ENCODE measurements around the gene AP3S2. TPM values are rescaled to one million over a fixed set of nuclear protein-coding genes. Genes with fewer than 3 reads are reported as not detected.

AP3S2 gene
- total RNA-seq, 1 experiment from 2014 or later = 35.7 TPM

GRCh38 chr15:89822611-89822950 lies 71.2 kb downstream of the AP3S2 start:
- TF ChIP-seq ZNF121 (CRISPR knock-in tag; IDR thresholded peaks at IDR 0.05) (no peak), JUN (CRISPR knock-in tag; IDR thresholded peaks at IDR 0.05) (no peak), CBFB (CRISPR knock-in tag; IDR thresholded peaks at IDR 0.05; ENCODE audit: low read depth) (no peak), IRF2 (CRISPR knock-in tag; IDR thresholded peaks at IDR 0.05; ENCODE audit: borderline replicate concordance, low read depth) (no peak), NR1H2 (CRISPR knock-in tag; IDR thresholded peaks at IDR 0.05) (no peak), GABPB1 (CRISPR knock-in tag; IDR thresholded peaks at IDR 0.05) (no peak), MYBL2 (CRISPR knock-in tag; IDR thresholded peaks at IDR 0.05) (no peak), ZNF396 (CRISPR knock-in tag; IDR thresholded peaks at IDR 0.05; ENCODE audit: borderline replicate concordance) (no peak), PRRX2 (CRISPR knock-in tag; IDR thresholded peaks at IDR 0.05) (no peak), CREB1 (CRISPR knock-in tag; IDR thresholded peaks at IDR 0.05) (no peak), ATF1 (CRISPR knock-in tag; IDR thresholded peaks at IDR 0.05) (no peak), SMAD4 (CRISPR knock-in tag; IDR thresholded peaks at IDR 0.05) (no peak)
- TF ChIP-seq, protein P1, sequence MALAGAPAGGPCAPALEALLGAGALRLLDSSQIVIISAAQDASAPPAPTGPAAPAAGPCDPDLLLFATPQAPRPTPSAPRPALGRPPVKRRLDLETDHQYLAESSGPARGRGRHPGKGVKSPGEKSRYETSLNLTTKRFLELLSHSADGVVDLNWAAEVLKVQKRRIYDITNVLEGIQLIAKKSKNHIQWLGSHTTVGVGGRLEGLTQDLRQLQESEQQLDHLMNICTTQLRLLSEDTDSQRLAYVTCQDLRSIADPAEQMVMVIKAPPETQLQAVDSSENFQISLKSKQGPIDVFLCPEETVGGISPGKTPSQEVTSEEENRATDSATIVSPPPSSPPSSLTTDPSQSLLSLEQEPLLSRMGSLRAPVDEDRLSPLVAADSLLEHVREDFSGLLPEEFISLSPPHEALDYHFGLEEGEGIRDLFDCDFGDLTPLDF (CRISPR knock-in tag; IDR thresholded peaks at IDR 0.05) = no peak
- TF ChIP-seq, protein P2, sequence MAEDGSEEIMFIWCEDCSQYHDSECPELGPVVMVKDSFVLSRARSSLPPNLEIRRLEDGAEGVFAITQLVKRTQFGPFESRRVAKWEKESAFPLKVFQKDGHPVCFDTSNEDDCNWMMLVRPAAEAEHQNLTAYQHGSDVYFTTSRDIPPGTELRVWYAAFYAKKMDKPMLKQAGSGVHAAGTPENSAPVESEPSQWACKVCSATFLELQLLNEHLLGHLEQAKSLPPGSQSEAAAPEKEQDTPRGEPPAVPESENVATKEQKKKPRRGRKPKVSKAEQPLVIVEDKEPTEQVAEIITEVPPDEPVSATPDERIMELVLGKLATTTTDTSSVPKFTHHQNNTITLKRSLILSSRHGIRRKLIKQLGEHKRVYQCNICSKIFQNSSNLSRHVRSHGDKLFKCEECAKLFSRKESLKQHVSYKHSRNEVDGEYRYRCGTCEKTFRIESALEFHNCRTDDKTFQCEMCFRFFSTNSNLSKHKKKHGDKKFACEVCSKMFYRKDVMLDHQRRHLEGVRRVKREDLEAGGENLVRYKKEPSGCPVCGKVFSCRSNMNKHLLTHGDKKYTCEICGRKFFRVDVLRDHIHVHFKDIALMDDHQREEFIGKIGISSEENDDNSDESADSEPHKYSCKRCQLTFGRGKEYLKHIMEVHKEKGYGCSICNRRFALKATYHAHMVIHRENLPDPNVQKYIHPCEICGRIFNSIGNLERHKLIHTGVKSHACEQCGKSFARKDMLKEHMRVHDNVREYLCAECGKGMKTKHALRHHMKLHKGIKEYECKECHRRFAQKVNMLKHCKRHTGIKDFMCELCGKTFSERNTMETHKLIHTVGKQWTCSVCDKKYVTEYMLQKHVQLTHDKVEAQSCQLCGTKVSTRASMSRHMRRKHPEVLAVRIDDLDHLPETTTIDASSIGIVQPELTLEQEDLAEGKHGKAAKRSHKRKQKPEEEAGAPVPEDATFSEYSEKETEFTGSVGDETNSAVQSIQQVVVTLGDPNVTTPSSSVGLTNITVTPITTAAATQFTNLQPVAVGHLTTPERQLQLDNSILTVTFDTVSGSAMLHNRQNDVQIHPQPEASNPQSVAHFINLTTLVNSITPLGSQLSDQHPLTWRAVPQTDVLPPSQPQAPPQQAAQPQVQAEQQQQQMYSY (CRISPR knock-in tag; IDR thresholded peaks at IDR 0.05) = no peak
- TF ChIP-seq, protein P3, sequence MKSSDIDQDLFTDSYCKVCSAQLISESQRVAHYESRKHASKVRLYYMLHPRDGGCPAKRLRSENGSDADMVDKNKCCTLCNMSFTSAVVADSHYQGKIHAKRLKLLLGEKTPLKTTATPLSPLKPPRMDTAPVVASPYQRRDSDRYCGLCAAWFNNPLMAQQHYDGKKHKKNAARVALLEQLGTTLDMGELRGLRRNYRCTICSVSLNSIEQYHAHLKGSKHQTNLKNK (CRISPR knock-in tag; IDR thresholded peaks at IDR 0.05) = no peak
- TF ChIP-seq, protein P4, sequence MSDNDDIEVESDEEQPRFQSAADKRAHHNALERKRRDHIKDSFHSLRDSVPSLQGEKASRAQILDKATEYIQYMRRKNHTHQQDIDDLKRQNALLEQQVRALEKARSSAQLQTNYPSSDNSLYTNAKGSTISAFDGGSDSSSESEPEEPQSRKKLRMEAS (CRISPR knock-in tag; IDR thresholded peaks at IDR 0.05) = no peak
- TF ChIP-seq, protein P5, sequence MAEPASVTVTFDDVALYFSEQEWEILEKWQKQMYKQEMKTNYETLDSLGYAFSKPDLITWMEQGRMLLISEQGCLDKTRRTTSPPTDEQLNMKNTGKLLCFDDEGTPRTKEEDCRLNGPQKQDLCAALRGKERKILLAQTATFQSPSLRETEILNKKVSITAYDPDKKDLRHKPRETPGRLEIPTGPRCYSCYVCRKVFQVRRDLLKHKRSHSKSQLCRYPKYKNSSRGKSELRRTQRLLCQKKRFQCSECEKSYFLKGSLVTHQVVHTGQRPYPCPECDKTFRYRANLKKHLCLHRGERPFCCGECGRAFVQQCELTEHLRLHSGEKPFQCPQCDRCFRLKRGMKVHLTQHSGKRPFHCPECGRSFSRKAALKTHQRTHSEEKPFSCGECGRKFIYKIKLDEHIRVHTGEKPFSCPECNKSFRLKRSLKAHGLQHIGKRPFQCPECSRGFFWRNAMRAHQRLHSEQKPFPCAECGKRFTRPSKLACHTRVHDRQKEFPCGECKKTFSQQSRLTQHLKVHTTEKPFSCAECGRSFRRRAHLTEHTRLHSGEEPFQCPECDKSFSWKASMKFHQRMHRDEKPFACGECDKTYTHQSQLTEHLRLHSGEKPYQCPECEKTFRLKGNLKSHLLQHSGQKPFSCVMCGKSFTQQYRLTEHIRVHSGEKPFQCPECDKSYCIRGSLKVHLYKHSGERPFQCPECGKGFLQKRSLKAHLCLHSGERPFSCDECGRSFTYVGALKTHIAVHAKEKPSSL (CRISPR knock-in tag; conservative IDR thresholded peaks at IDR 0.05) = no peak
- TF ChIP-seq, protein P6, sequence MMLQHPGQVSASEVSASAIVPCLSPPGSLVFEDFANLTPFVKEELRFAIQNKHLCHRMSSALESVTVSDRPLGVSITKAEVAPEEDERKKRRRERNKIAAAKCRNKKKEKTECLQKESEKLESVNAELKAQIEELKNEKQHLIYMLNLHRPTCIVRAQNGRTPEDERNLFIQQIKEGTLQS (CRISPR knock-in tag; conservative IDR thresholded peaks at IDR 0.05) = no peak
- TF ChIP-seq, protein P7, sequence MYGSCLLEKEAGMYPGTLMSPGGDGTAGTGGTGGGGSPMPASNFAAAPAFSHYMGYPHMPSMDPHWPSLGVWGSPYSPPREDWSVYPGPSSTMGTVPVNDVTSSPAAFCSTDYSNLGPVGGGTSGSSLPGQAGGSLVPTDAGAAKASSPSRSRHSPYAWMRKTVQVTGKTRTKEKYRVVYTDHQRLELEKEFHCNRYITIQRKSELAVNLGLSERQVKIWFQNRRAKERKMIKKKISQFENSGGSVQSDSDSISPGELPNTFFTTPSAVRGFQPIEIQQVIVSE (CRISPR knock-in tag; IDR thresholded peaks at IDR 0.05; ENCODE audit: borderline replicate concordance) = no peak
- no peaks in the 10 kb centered on the region for H3K9me3 Mint-ChIP-seq
- DNase-seq (ENCODE audit: low spot score) = no peak
- H3K4me3 Mint-ChIP-seq = no peak overlapping the region
- ChIA-PET CTCF (interaction anchor here (0.7 to 1.9 kb wide), 4 partner anchors 20 to 82 kb away, joined by 3 to 9 read pairs (median 4); no protein-coding TSS in a partner anchor), POLR2A (no interaction called here)
- no peaks in the 10 kb centered on the region for H3K36me3 Mint-ChIP-seq
- no peak overlapping the region for H3K27ac Mint-ChIP-seq
- H3K27me3 Mint-ChIP-seq (ENCODE audit: low read depth) = peaks cover under 1% of the 10 kb centered on the region
- no peak for ATAC-seq
- 0 out of 2 replicates have a peak, but pooled peaks cover 7% of the 10 kb centered on the region for H3K4me1 Mint-ChIP-seq
